Naive thymus-derived CD8-positive, alpha-beta T cell (primary cell): Measurements from ENCODE around the gene ZNF609. TPM values are rescaled to one million over a fixed set of nuclear protein-coding genes. Genes with fewer than 3 reads are reported as not detected.
A peak's percentile ranks its signal among the peaks of the same experiment; 100 is the strongest.

Source experiments
- ATAC-seq, 2 donors: fragments of 150-1000 bp; cut with Tn5 transposase in 1 of 2; sonication (Bioruptor Pico), chemical (Tn5 transposase) in 1 of 2; 1 replicate in 1 of 2; 2 replicates in 1 of 2; pipeline ENCODE4 v1.10.0; 2021; ENCODE audit warnings: mild to moderate bottlenecking in 2 of 2, moderate library complexity in 2 of 2
- POLR2A ChIA-PET: fragments of 350-600 bp; sonication (Branson Sonifier 250); formaldehyde crosslinking; loops from one replicate; lab custom pipeline; 2021; ENCODE audit warnings: antibody characterized with exemption; lab: Charles Lee
- DNase-seq, 10 donors: peaks; one replicate each; pipeline versions ENCODE4 v3.0.0 to v3.0.0-alpha.2; 2020 to 2022
- H3K27ac Mint-ChIP-seq, 10 donors: one replicate each; pipeline ENCODE4 v1.8.0; 2020 to 2022; ENCODE audit warnings: mild to moderate bottlenecking in 10 of 10, mixed read lengths in 10 of 10, moderate library complexity in 4 of 10, inconsistent platforms in 1 of 10
- H3K27me3 Mint-ChIP-seq, 5 donors: one replicate each; pipeline ENCODE4 v1.8.0; 2021 to 2022; ENCODE audit warnings: mixed read lengths in 5 of 5
- H3K36me3 Mint-ChIP-seq, 3 donors: one replicate each; pipeline ENCODE4 v1.8.0; 2020 to 2022; ENCODE audit warnings: mixed read lengths in 3 of 3, mild to moderate bottlenecking in 2 of 3, inconsistent platforms in 1 of 3
- H3K4me1 Mint-ChIP-seq, 4 donors: one replicate each; pipeline ENCODE4 v1.8.0; 2021 to 2022; ENCODE audit warnings: mixed read lengths in 4 of 4
- H3K4me3 Mint-ChIP-seq, 10 donors: one replicate each; pipeline ENCODE4 v1.8.0; 2020 to 2022; ENCODE audit warnings: mild to moderate bottlenecking in 10 of 10, mixed read lengths in 10 of 10, moderate library complexity in 6 of 10, inconsistent platforms in 1 of 10
- H3K9me3 Mint-ChIP-seq, 9 donors: one replicate each; pipeline ENCODE4 v1.8.0; 2020 to 2022; ENCODE audit warnings: mixed read lengths in 9 of 9, mild to moderate bottlenecking in 3 of 9, inconsistent platforms in 1 of 9, moderate library complexity in 1 of 9
- polyA plus RNA-seq, 3 donors: library from polyadenylated mRNA; unstranded; fragments of 300-500 nt; fragmentation: Illumina TruSeq; gene quantifications; one replicate each; pipeline ENCODE4 v1.2.3, GENCODE V29; 2021
- total RNA-seq, 8 experiments: library from RNA in 2 of 8; stranded (reverse) in 2 of 8; gene quantifications; one replicate each; pipeline ENCODE4 v1.2.3 and lab custom pipeline; 2021 to 2026

Gene ZNF609, protein sequence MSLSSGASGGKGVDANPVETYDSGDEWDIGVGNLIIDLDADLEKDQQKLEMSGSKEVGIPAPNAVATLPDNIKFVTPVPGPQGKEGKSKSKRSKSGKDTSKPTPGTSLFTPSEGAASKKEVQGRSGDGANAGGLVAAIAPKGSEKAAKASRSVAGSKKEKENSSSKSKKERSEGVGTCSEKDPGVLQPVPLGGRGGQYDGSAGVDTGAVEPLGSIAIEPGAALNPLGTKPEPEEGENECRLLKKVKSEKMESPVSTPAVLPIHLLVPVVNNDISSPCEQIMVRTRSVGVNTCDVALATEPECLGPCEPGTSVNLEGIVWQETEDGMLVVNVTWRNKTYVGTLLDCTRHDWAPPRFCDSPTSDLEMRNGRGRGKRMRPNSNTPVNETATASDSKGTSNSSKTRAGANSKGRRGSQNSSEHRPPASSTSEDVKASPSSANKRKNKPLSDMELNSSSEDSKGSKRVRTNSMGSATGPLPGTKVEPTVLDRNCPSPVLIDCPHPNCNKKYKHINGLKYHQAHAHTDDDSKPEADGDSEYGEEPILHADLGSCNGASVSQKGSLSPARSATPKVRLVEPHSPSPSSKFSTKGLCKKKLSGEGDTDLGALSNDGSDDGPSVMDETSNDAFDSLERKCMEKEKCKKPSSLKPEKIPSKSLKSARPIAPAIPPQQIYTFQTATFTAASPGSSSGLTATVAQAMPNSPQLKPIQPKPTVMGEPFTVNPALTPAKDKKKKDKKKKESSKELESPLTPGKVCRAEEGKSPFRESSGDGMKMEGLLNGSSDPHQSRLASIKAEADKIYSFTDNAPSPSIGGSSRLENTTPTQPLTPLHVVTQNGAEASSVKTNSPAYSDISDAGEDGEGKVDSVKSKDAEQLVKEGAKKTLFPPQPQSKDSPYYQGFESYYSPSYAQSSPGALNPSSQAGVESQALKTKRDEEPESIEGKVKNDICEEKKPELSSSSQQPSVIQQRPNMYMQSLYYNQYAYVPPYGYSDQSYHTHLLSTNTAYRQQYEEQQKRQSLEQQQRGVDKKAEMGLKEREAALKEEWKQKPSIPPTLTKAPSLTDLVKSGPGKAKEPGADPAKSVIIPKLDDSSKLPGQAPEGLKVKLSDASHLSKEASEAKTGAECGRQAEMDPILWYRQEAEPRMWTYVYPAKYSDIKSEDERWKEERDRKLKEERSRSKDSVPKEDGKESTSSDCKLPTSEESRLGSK (N-terminal part only)
- total RNA-seq (10 to 100 TPM; 66.1 to 68.2 TPM), polyA plus RNA-seq (10 to 100 TPM; 10.2 to 23.7 (median 13.5) TPM), total RNA-seq (lab: John Stamatoyannopoulos, UW) (130 to 382 (median 254) reads per million in 6 experiments)

- Mint-ChIP-seq H3K27ac (peak within 1 kb of the TSS; percentile 76 to 97 (median 94)), H3K36me3 (peaks cover 0 to 4% (median 0%) of the 10 kb centered on the region in 3 donors), H3K4me1 (peaks cover 50 to 88% (median 85%) of the 10 kb centered on the region in 4 donors), H3K27me3 (no peaks in the 10 kb centered on the region), H3K4me3 (peak within 1 kb of the TSS; percentile 81 to 97 (median 94)), H3K9me3 (no peaks in the 10 kb centered on the region)
- ATAC-seq (peak; percentile 65 to 70), DNase-seq (peak; percentile 73 to 93 (median 86))
- POLR2A ChIA-PET, result interaction anchor here (0.5 to 2.7 kb wide), 17 partner anchors 8 to 671 kb away, joined by 3 to 16 read pairs (median 5); no protein-coding TSS in a partner anchor
Observed at GRCh38 chr15:64460206-64460723, at the start of gene ZNF609. ZNF609 (plus strand) TSS chr15:64460578; CDS start chr15:64499420, 38,842 bp downstream.

DNA sequence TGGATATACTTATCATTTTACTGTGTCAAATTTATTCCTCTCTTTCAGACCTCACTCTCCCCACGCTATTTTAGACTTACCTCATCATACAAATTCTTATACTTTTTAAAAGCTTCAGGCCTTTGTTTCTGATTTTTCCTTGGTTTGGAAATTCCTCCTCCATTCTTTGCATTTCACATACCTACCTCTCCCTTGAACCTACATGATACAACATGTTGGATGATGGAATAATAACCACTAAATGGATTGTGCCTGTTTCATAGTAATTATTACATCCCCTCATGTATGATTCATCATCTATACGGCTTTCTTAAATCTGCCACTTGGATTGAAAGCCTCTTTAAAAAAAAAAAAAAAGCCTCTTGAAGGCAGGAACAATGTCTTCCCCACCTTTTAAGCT is 48.2 kb upstream of the ZNF609 start:
- Mint-ChIP-seq H3K36me3 (peaks cover 18 to 86% (median 30%) of the 10 kb centered on the region in 3 donors), H3K27me3 (no peaks in the 10 kb centered on the region), H3K4me1 (no peaks in the 10 kb centered on the region), H3K27ac (no peak overlapping the region), H3K9me3 (no peaks in the 10 kb centered on the region), H3K4me3 (no peak overlapping the region)
- no peak for DNase-seq
- ATAC-seq, result no peak
- POLR2A ChIA-PET, result interaction anchor here (0.5 kb wide), 1 partner anchor 249 kb away, joined by 3 read pairs; no protein-coding TSS in a partner anchor

DNA sequence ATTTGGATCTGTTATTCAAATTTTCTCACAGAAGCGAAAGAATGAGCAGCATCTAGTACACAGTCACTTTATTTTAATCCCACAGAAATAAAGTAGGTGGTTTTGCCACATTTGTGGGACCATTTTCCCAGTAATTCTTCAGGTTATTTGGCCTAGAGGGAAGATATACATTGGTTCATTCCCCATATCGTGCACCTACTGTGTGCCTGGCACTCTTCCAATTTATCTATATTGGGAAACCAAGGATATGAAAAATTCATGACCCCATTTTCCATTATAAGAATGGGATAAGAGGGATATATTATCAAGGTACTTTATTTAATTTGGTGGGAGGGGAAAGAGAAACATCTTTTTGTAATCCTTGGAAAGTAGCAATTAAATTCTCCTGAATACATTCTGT is 37.7 kb upstream of the ZNF609 start:
- H3K4me1 Mint-ChIP-seq, result peaks cover 10 to 18% (median 15%) of the 10 kb centered on the region in 4 donors
- ATAC-seq (no peak), DNase-seq (no peak)
- H3K36me3 Mint-ChIP-seq, result peaks cover 0 to 66% (median 22%) of the 10 kb centered on the region in 3 donors
- POLR2A ChIA-PET, result no interaction called here
- H3K9me3 Mint-ChIP-seq, result no peaks in the 10 kb centered on the region
- no peak overlapping the region for H3K27ac Mint-ChIP-seq
- H3K4me3 Mint-ChIP-seq, result no peak overlapping the region
- H3K27me3 Mint-ChIP-seq, result no peaks in the 10 kb centered on the region

DNA sequence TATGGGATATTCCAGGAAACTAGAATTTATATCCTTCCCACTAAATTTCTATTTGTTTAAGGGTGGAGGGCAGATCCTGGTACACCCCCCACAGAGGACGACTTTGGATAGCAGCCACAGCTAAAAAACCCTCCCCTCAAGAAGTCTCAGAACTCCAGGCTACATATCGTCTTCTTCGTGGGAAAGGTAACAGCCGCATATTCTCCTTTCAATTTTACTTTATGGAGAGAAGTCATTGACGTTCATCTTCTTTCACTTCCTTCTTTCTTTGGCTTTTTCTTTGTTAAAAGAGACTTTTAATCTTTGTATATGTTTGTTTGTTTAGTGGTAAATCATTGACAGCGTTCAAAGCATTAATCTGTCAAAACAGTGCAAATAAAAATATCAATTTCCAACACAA is 36.4 kb upstream of the ZNF609 start:
- H3K9me3 Mint-ChIP-seq, result no peaks in the 10 kb centered on the region
- peak overlapping the region in 6 of 10 donors; percentile 0 to 73 (median 36) for H3K27ac Mint-ChIP-seq
- no peaks in the 10 kb centered on the region for H3K27me3 Mint-ChIP-seq
- DNase-seq (no peak), ATAC-seq (no peak)
- H3K4me3 Mint-ChIP-seq, result no peak overlapping the region
- peaks cover 13 to 28% (median 25%) of the 10 kb centered on the region in 4 donors for H3K4me1 Mint-ChIP-seq
- peaks cover 0 to 55% (median 18%) of the 10 kb centered on the region in 3 donors for H3K36me3 Mint-ChIP-seq
- POLR2A ChIA-PET, result no interaction called here

GRCh38 chr15:64425221-64425620 is 35.2 kb upstream of the ZNF609 start:
- H3K4me3 Mint-ChIP-seq, result no peak overlapping the region
- H3K9me3 Mint-ChIP-seq, result no peaks in the 10 kb centered on the region
- H3K36me3 Mint-ChIP-seq, result peaks cover 0 to 42% (median 18%) of the 10 kb centered on the region in 3 donors
- peaks cover 21 to 38% (median 35%) of the 10 kb centered on the region in 4 donors for H3K4me1 Mint-ChIP-seq
- H3K27me3 Mint-ChIP-seq, result no peaks in the 10 kb centered on the region
- peak overlapping the region in 8 of 10 donors; percentile 4 to 67 (median 28) for H3K27ac Mint-ChIP-seq
- no peak for ATAC-seq
- POLR2A ChIA-PET, result interaction anchor here (0.6 to 0.7 kb wide), 3 partner anchors 15 to 202 kb away, joined by 3 read pairs; no protein-coding TSS in a partner anchor
- DNase-seq, result no peak

- DNase-seq (peak in 2 of 10 donors; percentile 26 to 28), ATAC-seq (no peak)
- H3K36me3 Mint-ChIP-seq, result peaks cover 0 to 35% (median 18%) of the 10 kb centered on the region in 3 donors
- POLR2A ChIA-PET, result interaction anchor here (0.6 to 1.9 kb wide), 9 partner anchors 10 to 227 kb away, joined by 3 to 9 read pairs (median 5); no protein-coding TSS in a partner anchor
- peak overlapping the region; percentile 68 to 96 (median 91) for H3K27ac Mint-ChIP-seq
- H3K4me1 Mint-ChIP-seq, result peaks cover 24 to 49% (median 46%) of the 10 kb centered on the region in 4 donors
- peak overlapping the region in 8 of 10 donors; percentile 42 to 73 (median 52) for H3K4me3 Mint-ChIP-seq
- H3K27me3 Mint-ChIP-seq, result no peaks in the 10 kb centered on the region
- no peaks in the 10 kb centered on the region for H3K9me3 Mint-ChIP-seq
Observed at GRCh38 chr15:64426845-64427465, 33.4 kb upstream of the ZNF609 start.

DNA sequence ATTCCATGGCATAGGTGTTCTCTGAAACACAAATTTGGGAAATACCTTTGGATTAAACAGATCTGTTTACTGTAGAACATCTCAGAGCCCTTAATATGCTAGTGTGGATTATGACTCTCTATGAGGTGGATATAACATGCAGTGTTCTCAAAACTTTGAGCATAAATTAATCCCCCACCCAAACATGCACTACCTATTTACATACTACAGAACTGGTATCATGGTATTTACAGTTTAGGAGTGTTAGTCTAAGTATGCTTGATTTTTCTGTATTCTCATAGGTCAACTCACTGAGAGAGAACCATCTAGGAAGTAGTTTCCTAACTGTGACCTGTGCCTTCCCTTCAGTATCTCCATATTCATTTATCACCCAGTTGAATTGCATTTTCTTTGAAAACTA is 30.9 kb upstream of the ZNF609 start:
- H3K4me1 Mint-ChIP-seq, result peaks cover 24 to 51% (median 46%) of the 10 kb centered on the region in 4 donors
- ATAC-seq, result peak in 1 of 2 donors; percentile 8
- H3K27ac Mint-ChIP-seq, result peak overlapping the region; percentile 67 to 97 (median 93)
- POLR2A ChIA-PET, result interaction anchor here (1.2 to 1.7 kb wide), 4 partner anchors 30 to 224 kb away, joined by 3 to 16 read pairs (median 4); partner anchors contain the start of gene ZNF609
- H3K27me3 Mint-ChIP-seq, result no peaks in the 10 kb centered on the region
- H3K36me3 Mint-ChIP-seq, result peaks cover 0 to 19% (median 13%) of the 10 kb centered on the region in 3 donors
- peak overlapping the region in 9 of 10 donors; percentile 17 to 86 (median 73) for H3K4me3 Mint-ChIP-seq
- no peaks in the 10 kb centered on the region for H3K9me3 Mint-ChIP-seq
- DNase-seq, result no peak

GRCh38 chr15:64430000-64430735 is 30.2 kb upstream of the ZNF609 start:
- ATAC-seq (peak; percentile 84 to 96), DNase-seq (peak in 9 of 10 donors; percentile 23 to 87 (median 68))
- H3K27me3 Mint-ChIP-seq, result no peaks in the 10 kb centered on the region
- POLR2A ChIA-PET, result interaction anchor here (0.6 to 1.9 kb wide), 10 partner anchors 14 to 464 kb away, joined by 3 to 16 read pairs (median 4); partner anchors contain the start of genes TRIP4 and ZNF609
- H3K27ac Mint-ChIP-seq, result peak overlapping the region; percentile 67 to 97 (median 93)
- peaks cover 25 to 52% (median 47%) of the 10 kb centered on the region in 4 donors for H3K4me1 Mint-ChIP-seq
- peak overlapping the region; percentile 34 to 86 (median 72) for H3K4me3 Mint-ChIP-seq
- H3K9me3 Mint-ChIP-seq, result no peaks in the 10 kb centered on the region
- H3K36me3 Mint-ChIP-seq, result peaks cover 0 to 14% (median 12%) of the 10 kb centered on the region in 3 donors

DNA sequence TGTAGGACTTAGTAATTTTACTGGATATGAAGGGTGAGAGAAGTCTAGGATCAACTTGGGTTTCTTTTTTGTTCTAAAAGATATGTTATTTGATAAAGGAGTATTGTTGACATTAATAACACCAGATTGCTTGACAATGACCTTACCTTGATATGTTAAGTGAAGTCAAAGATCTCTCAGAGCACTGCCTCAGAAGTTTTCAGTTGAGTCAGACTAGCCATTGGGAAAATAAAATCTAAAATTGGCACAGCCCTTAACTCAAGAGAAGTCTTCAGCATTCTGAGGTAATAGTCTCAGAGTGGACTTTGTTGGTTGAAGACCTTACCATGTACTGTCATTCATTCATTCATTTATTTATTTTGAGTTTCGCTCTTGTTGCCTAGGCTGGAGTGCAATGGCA is 22.4 kb upstream of the ZNF609 start:
- POLR2A ChIA-PET, result interaction anchor here (1.2 kb wide), 1 partner anchor 10 kb away, joined by 5 read pairs; no protein-coding TSS in a partner anchor
- no peaks in the 10 kb centered on the region for H3K9me3 Mint-ChIP-seq

More for the DNA sequence above, 22.4 kb upstream of the ZNF609 start:
- peaks cover 5 to 16% (median 7%) of the 10 kb centered on the region in 3 donors for H3K36me3 Mint-ChIP-seq
- peak overlapping the region in 7 of 10 donors; percentile 5 to 75 (median 57) for H3K4me3 Mint-ChIP-seq
- DNase-seq (no peak), ATAC-seq (no peak)
- H3K4me1 Mint-ChIP-seq, result peaks cover 27 to 47% (median 32%) of the 10 kb centered on the region in 4 donors
- no peaks in the 10 kb centered on the region for H3K27me3 Mint-ChIP-seq
- H3K27ac Mint-ChIP-seq, result peak overlapping the region in 9 of 10 donors; percentile 5 to 90 (median 76)
